Naive B cell (primary cell): Measurements from ENCODE around the gene PTCRA. TPM values are rescaled to one million over a fixed set of nuclear protein-coding genes. Genes with fewer than 3 reads are reported as not detected.

Experiments used
- ATAC-seq, 2 donors: fragments of 150-1000 bp; cut with Tn5 transposase; 2 replicates each; pipeline ENCODE4 v1.10.0; 2021; ENCODE audit warnings: low read depth in 2 of 2, mild to moderate bottlenecking in 2 of 2, moderate library complexity in 2 of 2
- DNase-seq: peaks from one replicate; pipeline ENCODE4 v3.0.0; 2022
- H3K27ac Mint-ChIP-seq, 6 donors: one replicate each; pipeline ENCODE4 v1.8.0; 2020 to 2022; ENCODE audit warnings: mild to moderate bottlenecking in 6 of 6, mixed read lengths in 6 of 6, moderate library complexity in 5 of 6, inconsistent platforms in 2 of 6
- H3K27me3 Mint-ChIP-seq, 3 donors: one replicate each; pipeline ENCODE4 v1.8.0; 2021 to 2022; ENCODE audit warnings: mixed read lengths in 3 of 3, mild to moderate bottlenecking in 1 of 3
- H3K36me3 Mint-ChIP-seq, 2 donors: one replicate each; pipeline ENCODE4 v1.8.0; 2020 to 2022; ENCODE audit warnings: mixed read lengths in 2 of 2, inconsistent platforms in 1 of 2, mild to moderate bottlenecking in 1 of 2
- H3K4me1 Mint-ChIP-seq, 3 donors: one replicate each; pipeline ENCODE4 v1.8.0; 2020 to 2022; ENCODE audit warnings: mixed read lengths in 3 of 3, inconsistent platforms in 1 of 3, mild to moderate bottlenecking in 1 of 3, moderate library complexity in 1 of 3
- H3K4me3 Mint-ChIP-seq, 8 donors: one replicate each; pipeline ENCODE4 v1.8.0; 2020 to 2022; ENCODE audit warnings: mild to moderate bottlenecking in 8 of 8, mixed read lengths in 8 of 8, moderate library complexity in 8 of 8, inconsistent platforms in 2 of 8
- H3K9me3 Mint-ChIP-seq, 7 donors: one replicate each; pipeline ENCODE4 v1.8.0; 2020 to 2022; ENCODE audit warnings: mixed read lengths in 7 of 7, mild to moderate bottlenecking in 5 of 7, inconsistent platforms in 2 of 7, moderate library complexity in 1 of 7
- polyA plus RNA-seq, 6 donors: library from polyadenylated mRNA; unstranded; fragments of 300-500 nt; fragmentation: Illumina TruSeq; gene quantifications; one replicate each; pipeline ENCODE4 v1.2.3, GENCODE V29; 2021; ENCODE audit warnings: low read depth in 6 of 6

PTCRA gene
- polyA plus RNA-seq, 6 donors from 2014 or later, result 0.41 to 1.9 (median 0.68) TPM; not detected in 2

DNA sequence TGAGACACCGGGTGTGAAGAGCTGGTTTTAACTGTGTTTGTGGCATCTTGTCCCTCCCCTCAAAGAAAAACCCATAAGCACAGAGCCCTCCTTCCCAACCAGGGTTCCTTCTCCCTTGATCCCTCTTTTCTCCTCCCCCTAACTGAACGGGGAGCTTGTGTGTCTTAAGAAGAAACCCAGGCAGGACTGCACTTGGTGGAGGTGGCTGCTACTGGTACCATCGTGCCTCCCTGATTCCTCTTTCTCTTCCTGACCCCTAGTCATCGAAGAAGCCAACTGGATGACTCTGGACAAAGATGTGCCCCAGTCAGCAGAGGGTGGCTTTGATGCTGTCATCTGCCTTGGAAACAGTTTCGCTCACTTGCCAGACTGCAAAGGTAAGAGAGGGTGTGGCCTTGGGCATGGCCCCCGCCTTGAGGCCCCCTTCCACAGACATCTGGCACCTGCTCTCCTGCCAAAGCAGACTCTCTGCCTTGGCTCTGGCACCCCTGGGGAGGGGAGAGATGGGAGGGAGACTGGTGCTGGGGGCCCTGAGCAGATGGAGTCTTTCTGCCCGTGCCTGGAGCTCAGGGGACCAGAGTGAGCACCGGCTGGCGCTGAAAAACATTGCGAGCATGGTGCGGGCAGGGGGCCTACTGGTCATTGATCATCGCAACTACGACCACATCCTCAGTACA, 46.8 kb downstream of the PTCRA start:
- peaks cover 0 to 12% of the 10 kb centered on the region in 2 donors for H3K36me3 Mint-ChIP-seq
- H3K27me3 Mint-ChIP-seq, result peaks cover 0 to 21% (median 0%) of the 10 kb centered on the region in 3 donors
- H3K9me3 Mint-ChIP-seq, result no peaks in the 10 kb centered on the region
- peak overlapping the region in 2 of 8 donors; percentile 26 to 37 for H3K4me3 Mint-ChIP-seq
- peaks cover 14 to 18% (median 14%) of the 10 kb centered on the region in 3 donors for H3K4me1 Mint-ChIP-seq
- ATAC-seq (no peak), DNase-seq (no peak)
- peak overlapping the region in 1 of 6 donors; percentile 47 for H3K27ac Mint-ChIP-seq

DNA sequence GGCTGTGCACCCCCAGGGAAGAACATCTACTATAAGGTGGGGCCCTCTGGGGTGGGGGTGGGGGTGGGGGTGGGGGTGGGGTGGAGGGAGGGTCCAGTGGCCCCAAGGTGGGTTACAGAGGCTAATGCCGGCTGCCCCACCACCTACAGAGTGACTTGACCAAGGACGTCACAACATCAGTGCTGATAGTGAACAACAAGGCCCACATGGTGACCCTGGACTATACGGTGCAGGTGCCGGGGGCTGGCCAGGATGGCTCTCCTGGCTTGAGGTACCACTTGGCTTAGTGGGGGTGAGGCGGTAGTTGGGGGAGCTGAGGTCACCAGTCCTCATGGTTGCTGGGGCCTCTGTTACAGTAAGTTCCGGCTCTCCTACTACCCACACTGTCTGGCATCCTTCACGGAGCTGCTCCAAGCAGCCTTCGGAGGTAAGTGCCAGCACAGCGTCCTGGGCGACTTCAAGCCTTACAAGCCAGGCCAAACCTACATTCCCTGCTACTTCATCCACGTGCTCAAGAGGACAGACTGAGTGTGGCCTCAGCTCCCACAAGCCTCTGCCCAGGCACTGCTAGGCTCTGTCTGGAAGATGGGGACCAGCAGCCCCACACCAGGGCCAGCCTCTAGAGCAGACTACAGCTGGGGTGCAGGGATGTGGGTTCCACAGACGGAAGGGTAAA, 47.5 kb downstream of the PTCRA start:
- peaks cover 0 to 21% (median 0%) of the 10 kb centered on the region in 3 donors for H3K27me3 Mint-ChIP-seq
- ATAC-seq (no peak), DNase-seq (no peak)
- H3K36me3 Mint-ChIP-seq, result peaks cover 0 to 15% of the 10 kb centered on the region in 2 donors
- H3K4me3 Mint-ChIP-seq, result no peak overlapping the region
- no peak overlapping the region for H3K27ac Mint-ChIP-seq
- H3K9me3 Mint-ChIP-seq, result no peaks in the 10 kb centered on the region
- H3K4me1 Mint-ChIP-seq, result peaks cover 14 to 19% (median 14%) of the 10 kb centered on the region in 3 donors

DNA sequence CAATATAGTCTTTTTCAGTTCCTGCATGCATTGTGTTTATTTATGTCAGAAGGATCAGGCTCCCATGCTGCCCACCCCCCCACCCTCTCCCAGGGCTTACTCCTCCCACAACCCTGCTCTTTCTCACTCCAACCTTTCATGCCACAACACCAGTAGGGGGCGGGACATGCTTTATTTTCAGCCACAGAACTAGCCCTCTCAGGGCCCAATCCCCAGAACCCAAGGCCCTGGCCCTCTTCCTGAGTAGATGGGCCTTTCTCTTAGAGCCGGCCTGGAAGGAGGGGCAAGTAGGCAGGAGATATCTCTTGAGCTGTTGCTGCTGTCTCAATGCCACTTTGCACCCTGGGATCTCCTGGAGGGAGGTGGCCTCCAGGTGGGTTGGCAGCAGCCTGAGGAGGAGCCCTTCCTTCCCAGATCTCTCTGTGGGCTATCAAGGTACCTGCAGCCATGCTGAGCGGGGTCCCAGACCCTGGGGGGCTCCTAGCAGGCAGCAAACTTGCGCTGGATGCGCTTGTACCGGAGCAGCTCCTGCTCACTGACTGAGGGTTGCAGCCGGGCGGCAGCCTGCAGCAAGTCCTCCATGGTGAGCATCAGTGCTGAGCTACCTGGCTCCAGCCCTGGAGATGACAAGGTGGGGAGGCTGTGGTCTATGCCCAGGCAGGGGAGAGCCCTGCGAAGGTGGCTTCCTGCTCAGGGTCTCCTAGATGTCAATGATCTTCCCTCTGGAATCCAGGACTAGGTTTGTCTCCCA, 48.2 kb downstream of the PTCRA start:
- Mint-ChIP-seq H3K9me3 (no peaks in the 10 kb centered on the region), H3K4me3 (no peak overlapping the region), H3K27me3 (peaks cover 0 to 21% (median 0%) of the 10 kb centered on the region in 3 donors), H3K27ac (peak overlapping the region in 1 of 6 donors; percentile 30), H3K36me3 (peaks cover 0 to 15% of the 10 kb centered on the region in 2 donors), H3K4me1 (peaks cover 14 to 19% (median 14%) of the 10 kb centered on the region in 3 donors)
- no peak for DNase-seq
- peak; percentile 37 to 44 for ATAC-seq

DNA sequence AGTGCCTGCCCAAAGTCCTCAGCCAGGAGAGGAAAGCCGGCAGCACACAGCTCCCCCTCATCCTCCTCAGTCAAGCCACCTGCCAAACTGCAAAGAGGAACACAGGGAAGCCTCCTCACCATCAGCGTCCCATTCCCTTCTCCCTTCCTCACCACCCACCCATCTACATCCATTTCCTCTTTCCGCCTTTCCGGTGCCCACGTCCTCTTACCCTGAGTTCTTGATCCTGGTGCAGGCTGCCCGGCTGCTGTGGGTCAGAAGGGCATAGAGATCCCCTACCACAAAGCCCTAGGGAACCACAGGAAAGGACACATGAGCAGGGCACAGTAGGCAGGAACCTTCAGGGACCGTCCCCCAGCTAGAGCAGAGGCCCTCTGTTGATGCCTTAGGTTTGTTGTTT, 50.7 kb downstream of the PTCRA start:
- ATAC-seq (no peak), DNase-seq (no peak)
- peaks cover 0 to 15% of the 10 kb centered on the region in 2 donors for H3K36me3 Mint-ChIP-seq

GRCh38 chr6:42967228-42967627, 51.4 kb downstream of the PTCRA start:
- DNase-seq, result no peak
- H3K4me3 Mint-ChIP-seq, result peak overlapping the region in 1 of 8 donors; percentile 19
- no peak for ATAC-seq
- H3K36me3 Mint-ChIP-seq, result peaks cover 0 to 15% of the 10 kb centered on the region in 2 donors
- no peaks in the 10 kb centered on the region for H3K9me3 Mint-ChIP-seq
- peaks cover 0 to 7% (median 2%) of the 10 kb centered on the region in 3 donors for H3K4me1 Mint-ChIP-seq
- H3K27me3 Mint-ChIP-seq, result peaks cover 0 to 6% (median 0%) of the 10 kb centered on the region in 3 donors
- peak overlapping the region in 1 of 6 donors; percentile 77 for H3K27ac Mint-ChIP-seq

More for the DNA sequence above, 50.7 kb downstream of the PTCRA start:
- no peak overlapping the region for H3K27ac Mint-ChIP-seq
- no peaks in the 10 kb centered on the region for H3K9me3 Mint-ChIP-seq
- H3K27me3 Mint-ChIP-seq, result peaks cover 0 to 12% (median 0%) of the 10 kb centered on the region in 3 donors
- peaks cover 0 to 6% (median 2%) of the 10 kb centered on the region in 3 donors for H3K4me1 Mint-ChIP-seq
- no peak overlapping the region for H3K4me3 Mint-ChIP-seq

- H3K27ac Mint-ChIP-seq, result no peak overlapping the region
- no peak overlapping the region for H3K4me3 Mint-ChIP-seq
- no peaks in the 10 kb centered on the region for H3K27me3 Mint-ChIP-seq
- DNase-seq (no peak), ATAC-seq (no peak)
- H3K9me3 Mint-ChIP-seq, result no peaks in the 10 kb centered on the region
- H3K36me3 Mint-ChIP-seq, result peaks cover 0 to 15% of the 10 kb centered on the region in 2 donors
- H3K4me1 Mint-ChIP-seq, result peaks cover 0 to 7% (median 2%) of the 10 kb centered on the region in 3 donors
These were observed 52.4 kb downstream of the PTCRA start for GRCh38 chr6:42968126-42968701.

DNA sequence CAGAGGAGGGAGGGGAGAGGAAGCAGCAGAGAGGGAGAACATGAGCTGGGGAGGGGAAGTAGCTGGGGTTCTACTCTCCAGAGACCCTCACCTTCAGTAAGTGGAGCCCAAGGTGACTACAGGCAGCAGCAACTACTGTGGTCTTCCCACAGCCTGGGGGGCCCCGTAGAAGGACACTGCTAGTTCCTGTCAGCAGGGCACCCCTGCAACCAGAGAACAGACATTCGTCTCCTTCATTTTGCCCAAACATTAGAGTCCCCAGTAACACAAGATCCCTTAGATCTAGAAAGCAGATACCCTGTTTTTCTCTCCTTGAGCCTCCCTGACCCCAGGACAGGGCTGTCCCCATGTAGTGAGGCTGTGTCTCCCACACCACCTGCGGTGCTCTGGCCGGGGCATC, 52.9 kb downstream of the PTCRA start:
- DNase-seq (no peak), ATAC-seq (no peak)
- no peak overlapping the region for H3K4me3 Mint-ChIP-seq
- H3K27me3 Mint-ChIP-seq, result no peaks in the 10 kb centered on the region
- peaks cover 0 to 15% of the 10 kb centered on the region in 2 donors for H3K36me3 Mint-ChIP-seq
- H3K9me3 Mint-ChIP-seq, result no peaks in the 10 kb centered on the region
- peaks cover 0 to 7% (median 5%) of the 10 kb centered on the region in 3 donors for H3K4me1 Mint-ChIP-seq
- no peak overlapping the region for H3K27ac Mint-ChIP-seq

DNA sequence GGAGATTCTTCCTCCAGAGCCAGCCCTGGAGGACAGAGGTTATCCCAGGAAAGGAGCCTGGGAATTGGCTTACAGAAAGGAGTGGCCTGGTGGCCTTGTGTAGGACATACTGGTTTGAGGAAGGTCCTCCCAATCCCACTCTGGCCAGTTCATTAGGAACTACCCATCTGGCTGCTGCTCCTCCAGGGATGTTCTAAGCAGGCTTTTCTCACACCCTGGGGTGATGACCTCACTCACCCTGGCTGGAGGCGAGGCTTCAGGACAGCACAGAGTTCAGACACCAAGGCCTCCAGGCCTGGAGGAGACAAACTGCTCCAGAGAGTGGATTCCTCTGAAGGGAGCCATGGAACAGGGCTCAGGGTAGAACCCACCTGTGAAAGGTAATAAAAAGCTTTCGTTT, 53.6 kb downstream of the PTCRA start:
- peaks cover 0 to 8% (median 7%) of the 10 kb centered on the region in 3 donors for H3K4me1 Mint-ChIP-seq
- H3K4me3 Mint-ChIP-seq, result no peak overlapping the region
- H3K27me3 Mint-ChIP-seq, result no peaks in the 10 kb centered on the region
- H3K36me3 Mint-ChIP-seq, result peaks cover 0 to 15% of the 10 kb centered on the region in 2 donors
- ATAC-seq (no peak), DNase-seq (no peak)
- H3K9me3 Mint-ChIP-seq, result no peaks in the 10 kb centered on the region
- H3K27ac Mint-ChIP-seq, result no peak overlapping the region

DNA sequence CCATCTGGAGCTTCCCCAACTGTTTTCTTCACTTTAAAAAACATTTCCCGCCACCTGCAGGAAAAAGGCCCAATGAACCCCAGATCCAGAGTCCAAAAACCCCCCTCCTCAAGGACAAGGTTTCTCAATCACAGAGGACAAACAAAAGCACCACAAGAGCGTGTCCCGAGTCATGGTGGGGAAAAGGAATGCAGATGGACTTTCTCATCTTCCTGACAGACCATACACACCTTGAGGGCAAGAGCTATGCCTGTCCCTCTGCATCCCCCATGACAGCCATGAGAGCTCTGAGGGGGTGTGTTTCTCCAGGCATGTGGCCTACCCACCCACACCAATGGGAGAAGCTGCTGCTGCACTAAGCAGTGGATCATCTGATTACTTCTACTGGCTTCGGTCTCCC, 54.1 kb downstream of the PTCRA start:
- ATAC-seq (no peak), DNase-seq (no peak)
- Mint-ChIP-seq H3K27ac (peak overlapping the region in 1 of 6 donors; percentile 24), H3K9me3 (no peaks in the 10 kb centered on the region), H3K4me3 (no peak overlapping the region), H3K36me3 (peaks cover 0 to 15% of the 10 kb centered on the region in 2 donors), H3K4me1 (peaks cover 0 to 13% (median 7%) of the 10 kb centered on the region in 3 donors), H3K27me3 (no peaks in the 10 kb centered on the region)

DNA sequence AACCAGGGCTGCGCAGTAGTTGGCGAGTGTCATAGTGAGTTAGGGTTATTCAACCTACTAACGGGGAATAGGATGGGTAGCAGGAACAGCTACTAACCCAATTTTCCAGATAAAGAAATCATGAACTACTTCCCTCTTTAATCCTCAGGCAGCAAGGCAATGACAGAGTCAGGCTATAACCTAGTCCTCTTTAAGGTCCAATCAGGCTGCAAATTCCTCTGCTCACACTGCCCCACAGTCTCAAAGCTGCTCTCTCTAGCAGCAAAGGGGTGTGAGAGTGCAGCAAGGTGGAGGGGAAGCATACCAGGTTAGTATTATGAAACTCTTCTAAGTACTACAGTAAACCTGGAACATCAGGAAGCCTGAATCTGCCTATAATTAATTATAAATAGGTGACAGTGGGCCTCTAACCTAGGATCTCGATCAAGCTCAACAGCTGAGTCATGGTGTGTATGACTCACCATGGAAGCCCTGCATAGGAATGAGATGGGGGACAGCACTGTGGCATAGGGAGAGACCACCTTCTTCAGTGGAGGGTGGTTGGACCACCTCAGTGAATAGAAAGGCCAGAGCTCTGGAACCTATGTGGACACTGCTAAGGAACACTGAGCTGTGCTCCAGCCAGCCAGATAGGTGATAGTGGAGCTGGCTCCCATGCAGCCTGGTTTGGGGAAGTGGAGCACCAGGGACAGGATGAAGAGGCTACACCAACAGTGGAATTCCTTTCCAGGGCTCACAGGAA, 55.2 kb downstream of the PTCRA start:
- H3K27me3 Mint-ChIP-seq, result no peaks in the 10 kb centered on the region
- ATAC-seq, result no peak
- H3K4me3 Mint-ChIP-seq, result no peak overlapping the region
- H3K4me1 Mint-ChIP-seq, result peaks cover 0 to 13% (median 7%) of the 10 kb centered on the region in 3 donors
- H3K36me3 Mint-ChIP-seq, result peaks cover 0 to 7% of the 10 kb centered on the region in 2 donors
- H3K9me3 Mint-ChIP-seq, result no peaks in the 10 kb centered on the region
- no peak for DNase-seq
- H3K27ac Mint-ChIP-seq, result no peak overlapping the region

GRCh38 chr6:42971746-42972327, 56.0 kb downstream of the PTCRA start:
- Mint-ChIP-seq H3K4me1 (peaks cover 3 to 17% (median 8%) of the 10 kb centered on the region in 3 donors), H3K27ac (no peak overlapping the region), H3K27me3 (no peaks in the 10 kb centered on the region), H3K36me3 (peaks cover 0 to 7% of the 10 kb centered on the region in 2 donors), H3K4me3 (no peak overlapping the region), H3K9me3 (no peaks in the 10 kb centered on the region)
- no peak for DNase-seq
- no peak for ATAC-seq

- H3K4me1 Mint-ChIP-seq, result peaks cover 12 to 32% (median 15%) of the 10 kb centered on the region in 3 donors
- no peaks in the 10 kb centered on the region for H3K36me3 Mint-ChIP-seq
- H3K9me3 Mint-ChIP-seq, result no peaks in the 10 kb centered on the region
- H3K27ac Mint-ChIP-seq, result peak overlapping the region in 3 of 6 donors; percentile 29 to 74 (median 52)
- ATAC-seq, result no peak
- H3K4me3 Mint-ChIP-seq, result no peak overlapping the region
- no peak for DNase-seq
- no peaks in the 10 kb centered on the region for H3K27me3 Mint-ChIP-seq
These were observed 58.1 kb downstream of the PTCRA start for GRCh38 chr6:42973926-42974325.
